Germinal center (tissue), 1 donor: ENCODE measurements around the gene SSBP4.
"Not testable (repeated sequence)": the region's sequence is repeated elsewhere in the genome, so short reads cannot be mapped to it uniquely, and the experiment has no call there.

Experiments used
- DNase-seq: peaks from one replicate; pipeline ENCODE4 v3.0.0; 2012; ENCODE audit warnings: mixed read lengths, low spot score

SSBP4 gene

DNA sequence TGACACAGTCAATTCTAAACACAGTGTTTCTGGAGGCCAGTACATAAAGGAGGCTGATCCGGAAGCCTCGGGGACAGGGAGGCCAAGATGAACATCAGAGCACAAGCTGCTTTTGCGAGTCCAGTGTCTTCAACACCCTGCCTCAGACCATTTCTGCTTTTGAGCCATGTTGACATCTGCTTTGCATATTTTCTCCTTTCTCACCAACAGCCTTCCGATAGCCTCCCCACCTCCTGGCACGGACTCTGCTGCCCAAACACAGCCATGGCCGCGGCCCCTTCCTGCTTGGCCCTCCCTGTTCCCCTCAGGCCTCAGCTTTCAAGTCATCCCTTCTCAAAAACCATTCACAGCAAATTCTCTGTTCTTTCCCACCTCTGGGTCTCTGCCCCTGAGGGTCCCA, 25.4 kb upstream of the SSBP4 start:
- no peak for DNase-seq

DNA sequence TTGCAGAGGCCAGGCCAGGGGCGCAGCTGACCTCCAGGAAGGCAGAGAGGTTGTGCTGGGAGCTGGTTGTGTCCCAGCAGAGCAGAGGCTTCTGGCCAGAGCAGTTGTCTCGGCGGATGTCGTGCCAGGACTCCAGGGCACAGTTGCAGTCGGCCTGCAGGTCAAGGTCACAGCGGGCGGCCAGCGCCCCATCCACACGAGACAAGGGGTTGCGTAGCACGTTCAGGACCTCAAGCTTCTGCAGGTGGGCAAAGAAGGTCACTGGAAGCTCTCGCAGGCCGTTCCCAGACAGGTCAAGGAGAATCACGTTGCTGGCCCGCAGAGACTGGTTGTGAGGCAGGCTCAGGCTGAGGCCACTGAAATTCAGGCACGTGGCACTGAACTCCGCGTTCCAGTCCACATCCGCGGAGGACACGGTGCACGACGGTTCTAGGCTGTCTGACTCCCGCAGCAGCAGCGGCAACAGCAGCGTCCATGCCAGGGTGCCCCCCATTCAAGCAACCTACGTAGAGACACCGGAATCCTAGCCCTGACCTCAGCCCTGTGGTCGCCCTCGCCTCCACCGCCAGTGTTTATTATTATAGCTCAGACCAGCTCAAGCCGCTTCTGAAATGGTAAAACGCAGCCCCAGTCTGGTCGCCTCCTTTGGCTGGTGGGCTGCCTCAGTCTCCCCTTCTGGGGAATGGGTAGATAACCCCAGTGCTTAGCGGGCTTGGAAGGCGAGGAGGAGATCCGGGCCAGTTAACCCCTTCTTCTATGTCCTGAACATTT, 22.5 kb upstream of the SSBP4 start:
- no peak for DNase-seq

DNA sequence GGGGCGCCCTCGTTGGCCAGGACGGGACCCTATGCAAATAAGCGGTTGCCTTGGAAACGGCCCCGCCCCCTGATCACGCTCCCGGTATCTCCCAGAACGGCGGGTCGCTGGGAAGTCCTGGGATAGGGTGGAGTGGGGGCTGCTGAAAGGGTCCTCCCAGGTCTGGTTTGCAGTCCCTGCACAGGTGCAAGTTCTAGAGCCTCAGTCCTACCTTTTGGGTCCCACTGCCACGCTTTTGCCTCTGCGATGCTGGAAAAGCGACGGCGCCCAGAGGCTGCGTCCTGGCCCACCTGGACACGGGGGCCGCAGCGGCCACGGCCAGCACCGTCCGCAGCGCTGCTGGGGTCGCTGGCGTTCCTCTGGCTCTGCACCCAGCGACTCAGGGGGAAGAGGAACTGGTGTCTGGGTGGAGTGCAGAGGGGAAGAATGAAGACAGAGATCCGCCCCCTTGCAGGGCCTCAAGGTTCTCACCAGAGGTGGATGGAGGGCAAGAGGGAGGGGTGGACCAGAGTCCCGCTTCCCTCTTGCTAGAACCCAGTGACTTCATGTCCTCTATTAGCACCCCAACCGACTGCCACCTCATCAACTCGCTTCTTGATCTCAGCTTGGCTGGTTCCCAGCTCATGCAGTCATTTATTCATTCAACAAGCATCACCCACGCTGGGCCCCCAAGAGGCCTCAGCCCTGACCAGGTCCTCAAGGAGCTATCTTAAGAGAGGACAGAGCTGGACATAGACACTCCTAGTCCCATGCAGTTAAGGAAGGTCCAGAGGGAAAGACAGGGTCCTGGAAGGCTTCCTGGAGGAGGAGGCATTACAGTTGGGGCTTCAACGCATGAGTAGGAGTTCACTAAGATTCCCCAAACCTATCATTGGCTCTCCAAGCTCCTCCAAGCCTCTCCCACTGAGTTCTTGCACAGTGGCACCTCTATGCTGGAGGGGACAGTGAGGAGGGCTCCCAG, 21.7 kb upstream of the SSBP4 start, which contains the start of gene LRRC25:
TSS of gene LRRC25 (minus strand) at position 381 of the 961 bp plus-strand sequence. CDS start 659 bp downstream, outside the sequence.
- peak; percentile 72 for DNase-seq

DNA sequence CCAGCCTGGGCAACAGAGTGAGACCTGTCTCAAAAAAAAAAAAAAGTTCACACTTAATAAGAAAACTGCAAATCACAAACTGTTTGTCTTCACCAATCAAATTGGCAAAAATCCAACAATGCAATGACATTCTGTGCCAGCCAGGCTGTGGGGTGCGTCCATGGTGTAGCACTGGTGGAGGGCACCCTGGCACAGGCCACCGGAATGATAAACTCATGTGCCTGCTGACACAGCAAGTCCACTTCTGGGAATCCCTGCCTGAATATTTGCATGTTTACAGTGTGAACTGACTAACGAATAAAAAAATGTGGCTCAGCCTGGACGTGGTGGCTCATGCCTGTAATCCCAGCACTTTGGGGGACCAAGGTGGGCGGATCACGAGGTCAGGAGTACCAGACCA, 20.2 kb upstream of the SSBP4 start:
- no peak for DNase-seq

DNA sequence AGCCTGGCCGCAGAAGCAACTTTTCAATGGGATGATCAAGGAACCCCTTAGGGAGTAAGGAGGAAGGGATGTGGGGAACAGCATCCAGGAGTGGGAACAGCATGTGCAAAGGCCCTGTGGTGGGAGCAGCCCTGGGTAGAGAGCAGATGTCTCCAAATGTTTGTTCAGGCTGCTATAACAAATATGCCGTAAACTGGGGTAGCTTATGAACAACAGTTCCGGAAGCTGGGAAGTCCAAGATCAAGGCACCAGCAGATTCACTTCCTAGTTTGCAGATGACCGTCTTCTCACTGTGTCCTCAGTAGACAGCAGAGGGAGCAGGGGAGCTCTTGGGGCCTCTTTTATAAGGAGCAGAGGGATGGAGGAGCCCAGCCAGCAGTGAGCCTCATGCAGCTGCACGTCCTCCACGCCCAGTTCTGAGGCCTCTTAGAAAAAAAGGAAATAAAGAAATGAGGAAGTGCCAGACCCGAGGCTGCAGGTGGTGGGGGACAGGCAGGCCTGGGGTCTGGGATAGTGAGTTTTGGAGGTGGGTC, 17.6 kb upstream of the SSBP4 start:
- DNase-seq: peak; percentile 74

DNA sequence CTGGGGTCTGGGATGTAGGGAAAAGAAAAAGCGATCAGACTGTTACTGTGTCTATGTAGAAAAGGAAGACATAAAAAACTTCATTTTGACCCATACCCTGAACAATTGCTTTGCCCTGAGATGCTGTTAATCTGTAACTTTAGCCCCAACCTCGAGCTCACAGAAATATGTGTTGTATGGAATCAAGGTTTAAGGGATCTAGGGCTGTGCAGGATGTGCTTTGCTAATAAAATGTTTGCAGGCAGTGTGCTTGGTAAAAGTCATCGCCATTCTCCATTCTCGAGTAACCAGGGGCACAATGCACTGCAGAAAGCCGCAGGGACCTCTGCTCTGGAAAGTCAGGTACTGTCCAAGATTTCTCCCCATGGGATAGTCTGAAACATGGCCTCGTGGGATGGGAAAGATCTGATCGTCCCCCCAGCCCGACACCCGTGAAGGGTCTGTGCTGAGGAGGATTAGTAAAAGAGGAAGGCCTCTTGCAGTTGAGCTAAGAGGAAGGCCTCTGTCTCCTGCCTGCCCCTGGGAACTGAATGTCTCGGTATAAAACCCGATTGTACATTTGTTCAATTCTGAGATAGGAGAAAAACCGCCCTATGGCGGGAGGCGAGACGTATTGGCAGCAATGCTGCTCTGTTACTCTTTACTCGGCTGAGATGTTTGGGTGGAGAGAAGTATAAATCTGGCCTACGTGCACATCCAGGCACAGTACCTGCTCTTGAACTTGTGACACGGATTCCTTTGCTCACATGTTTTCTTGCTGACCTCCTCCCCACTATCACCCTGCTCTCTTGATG, 16.5 kb upstream of the SSBP4 start:
- not testable (repeated sequence) for DNase-seq

DNA sequence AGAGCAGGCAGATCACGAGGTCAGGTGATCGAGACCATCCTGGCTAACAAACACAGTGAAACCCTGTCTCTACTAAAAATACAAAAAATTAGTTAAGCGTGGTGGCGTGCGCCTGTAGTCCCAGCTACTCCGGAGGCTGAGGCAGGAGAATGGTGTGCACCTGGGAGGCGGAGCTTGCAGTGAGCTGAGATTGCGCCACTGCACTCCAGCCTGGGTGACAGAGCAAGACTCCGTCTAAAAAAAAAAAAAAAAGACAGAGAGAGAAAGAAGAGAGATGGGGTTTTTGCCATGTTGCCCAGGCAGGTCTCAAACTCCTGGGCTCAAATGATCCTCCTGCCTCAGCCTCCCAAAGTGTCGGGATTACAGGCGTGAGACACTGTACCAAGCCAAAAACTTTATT, 13.4 kb upstream of the SSBP4 start:
- not testable (repeated sequence) for DNase-seq

DNA sequence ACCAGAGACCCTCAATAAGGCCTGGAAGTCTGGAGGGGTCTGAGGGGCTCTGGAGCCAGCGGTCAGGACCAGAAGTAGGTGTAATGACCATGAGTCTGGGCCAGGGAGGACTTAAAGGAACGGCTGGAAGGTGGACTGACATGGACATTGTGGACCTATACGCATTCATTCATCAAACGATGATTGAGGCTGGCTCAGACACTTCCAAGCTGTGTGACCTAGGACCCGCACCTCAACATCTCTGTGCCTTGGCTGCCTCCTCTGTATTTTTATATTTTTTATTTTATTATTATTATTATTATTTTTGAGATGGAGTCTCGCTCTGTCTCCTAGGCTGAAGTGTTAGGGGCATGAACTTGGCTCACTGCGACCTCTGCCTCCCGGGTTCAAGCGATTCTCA, 12.4 kb upstream of the SSBP4 start:
- no peak for DNase-seq

DNA sequence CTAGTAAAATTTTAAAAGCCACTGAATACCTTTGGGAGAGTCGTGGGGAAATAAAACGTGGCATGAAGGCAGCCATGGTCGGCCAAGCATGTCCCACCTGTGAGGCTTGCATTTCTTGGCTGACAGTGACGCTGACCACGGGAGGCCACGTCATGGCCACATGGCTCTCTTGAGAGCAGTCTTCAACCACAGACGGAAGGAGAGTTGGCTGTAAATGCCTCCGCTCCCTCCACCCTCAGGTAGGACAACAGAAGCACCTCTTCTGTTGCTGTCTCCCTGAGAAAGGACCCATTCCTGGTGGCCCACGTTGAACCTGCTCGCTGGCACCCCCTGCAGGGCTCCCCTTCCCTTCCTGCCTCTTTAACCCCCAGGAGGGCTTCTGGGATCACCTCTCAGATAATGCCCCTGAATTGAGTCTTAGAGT, 11.1 kb upstream of the SSBP4 start:
- DNase-seq: peak; percentile 64

DNA sequence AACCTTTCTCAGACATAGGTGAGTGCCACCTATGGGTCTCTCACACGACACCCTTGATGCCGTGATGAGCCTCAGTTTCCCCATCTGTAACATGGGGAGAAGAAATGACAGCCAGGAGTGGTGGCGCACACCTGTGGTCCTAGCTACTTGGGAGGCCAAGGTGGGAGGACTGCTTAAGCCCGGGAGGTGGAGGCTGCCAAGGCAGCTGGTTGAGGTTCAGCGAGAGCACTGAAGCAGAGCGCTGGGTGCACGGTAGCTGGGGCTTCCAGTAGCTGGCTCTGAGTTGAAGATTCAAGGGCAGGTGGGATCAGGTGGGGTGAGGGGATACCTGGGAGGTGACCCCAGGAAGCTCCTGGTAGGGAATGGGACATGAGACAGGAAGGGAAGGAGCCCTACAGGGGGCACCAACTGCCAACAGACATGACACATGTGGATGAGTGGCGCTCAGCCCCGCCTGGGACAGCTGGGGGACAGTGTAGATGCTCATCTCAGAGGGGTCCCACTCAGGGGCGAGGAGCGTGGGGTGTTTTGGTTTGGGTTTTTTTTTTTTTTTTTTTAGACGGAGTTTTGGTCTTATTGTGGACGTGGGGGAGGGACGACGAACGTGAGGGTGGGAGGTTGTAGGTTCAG, 6.5 kb upstream of the SSBP4 start:
- DNase-seq: no peak

DNA sequence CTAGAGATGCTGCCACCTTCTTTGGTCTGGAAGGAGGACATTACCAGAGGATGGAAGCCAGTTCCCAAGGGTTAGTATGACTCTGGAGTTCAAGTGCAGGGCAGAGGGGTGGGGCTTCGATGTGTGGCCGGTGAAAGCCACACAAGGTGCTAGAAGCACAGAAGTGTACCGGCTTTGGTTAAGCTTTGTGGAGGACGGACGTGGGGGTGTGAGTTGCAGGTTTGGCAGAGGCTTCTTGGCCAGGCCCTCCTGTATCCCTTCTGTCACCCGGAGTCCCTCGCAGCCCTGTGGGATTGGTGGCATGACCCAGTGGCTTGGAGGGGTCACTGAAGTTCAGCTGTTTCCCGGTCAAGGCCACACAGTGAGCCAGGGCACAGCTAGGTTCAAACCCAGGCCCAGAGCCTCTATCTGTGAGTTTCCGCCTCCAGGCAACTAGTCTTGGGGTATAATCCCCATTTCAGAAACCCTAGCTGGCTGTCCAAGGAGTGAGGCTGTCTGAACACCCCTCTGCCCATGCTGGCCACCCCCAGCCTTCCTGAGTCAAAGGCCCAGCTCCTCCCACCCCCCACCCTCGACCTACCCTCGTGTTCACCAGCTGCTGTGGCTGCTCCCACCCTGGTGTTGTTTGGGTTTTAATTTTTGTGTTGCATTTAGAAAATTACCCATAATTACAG, 4.6 kb upstream of the SSBP4 start:
- no peak for DNase-seq

DNA sequence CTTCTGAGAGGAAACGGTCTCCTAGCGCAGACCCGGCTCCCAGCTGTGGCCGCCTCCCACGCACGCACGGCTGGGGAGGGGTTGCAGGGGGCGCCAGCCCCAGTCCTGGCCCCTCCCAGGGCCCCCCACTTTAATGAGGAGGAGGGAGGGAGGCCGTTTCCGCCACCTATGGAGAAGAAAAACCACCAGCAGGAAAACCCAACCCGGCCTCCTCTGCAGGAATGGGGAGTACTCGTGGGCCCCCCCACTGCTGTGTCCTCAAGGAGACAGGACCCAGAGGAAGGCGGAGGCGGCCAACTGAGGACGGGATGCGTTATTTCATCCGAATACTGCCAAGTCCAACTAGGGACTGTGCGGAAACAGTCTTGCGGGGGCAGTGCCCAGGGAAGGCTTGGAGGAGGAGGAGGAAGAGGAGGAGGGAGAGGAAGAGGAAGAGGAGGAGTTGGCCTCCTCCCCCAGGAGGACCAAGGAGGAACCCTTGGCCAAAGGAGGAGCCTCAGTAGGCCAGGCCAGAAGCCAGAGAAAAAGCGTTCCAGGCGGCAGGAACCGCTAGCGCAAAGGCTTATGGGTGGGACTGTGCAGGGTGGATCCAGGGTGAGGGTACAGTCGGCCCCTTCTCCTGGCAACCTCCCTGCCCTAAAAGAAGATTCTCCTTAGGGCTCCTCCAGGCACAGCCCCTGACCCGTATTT, 3.9 kb upstream of the SSBP4 start:
- DNase-seq: no peak

DNA sequence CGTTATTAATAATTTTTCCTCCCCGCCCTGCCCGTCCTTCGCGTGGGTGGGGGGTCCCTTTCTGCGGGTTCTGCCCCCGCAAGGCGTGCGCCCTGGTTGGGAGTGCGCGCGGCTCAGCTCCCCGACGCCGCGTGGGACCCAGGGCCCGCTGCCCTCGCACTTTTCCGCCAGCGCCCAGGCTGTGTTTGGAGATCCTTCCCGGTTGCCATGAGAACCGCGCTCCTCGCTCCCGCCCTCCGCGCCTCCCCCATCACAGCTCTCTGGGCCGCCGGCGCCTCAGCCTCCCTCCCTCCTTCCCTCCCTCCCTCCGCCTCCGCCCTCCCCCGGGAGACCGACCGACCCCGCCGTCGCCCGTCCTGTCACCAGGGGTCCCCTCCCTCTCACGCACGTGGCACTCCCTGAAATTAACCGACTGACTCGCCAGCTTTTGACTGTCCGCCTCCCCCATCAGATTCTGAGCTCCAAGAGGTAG, 2.4 kb upstream of the SSBP4 start:
- DNase-seq: no peak

DNA sequence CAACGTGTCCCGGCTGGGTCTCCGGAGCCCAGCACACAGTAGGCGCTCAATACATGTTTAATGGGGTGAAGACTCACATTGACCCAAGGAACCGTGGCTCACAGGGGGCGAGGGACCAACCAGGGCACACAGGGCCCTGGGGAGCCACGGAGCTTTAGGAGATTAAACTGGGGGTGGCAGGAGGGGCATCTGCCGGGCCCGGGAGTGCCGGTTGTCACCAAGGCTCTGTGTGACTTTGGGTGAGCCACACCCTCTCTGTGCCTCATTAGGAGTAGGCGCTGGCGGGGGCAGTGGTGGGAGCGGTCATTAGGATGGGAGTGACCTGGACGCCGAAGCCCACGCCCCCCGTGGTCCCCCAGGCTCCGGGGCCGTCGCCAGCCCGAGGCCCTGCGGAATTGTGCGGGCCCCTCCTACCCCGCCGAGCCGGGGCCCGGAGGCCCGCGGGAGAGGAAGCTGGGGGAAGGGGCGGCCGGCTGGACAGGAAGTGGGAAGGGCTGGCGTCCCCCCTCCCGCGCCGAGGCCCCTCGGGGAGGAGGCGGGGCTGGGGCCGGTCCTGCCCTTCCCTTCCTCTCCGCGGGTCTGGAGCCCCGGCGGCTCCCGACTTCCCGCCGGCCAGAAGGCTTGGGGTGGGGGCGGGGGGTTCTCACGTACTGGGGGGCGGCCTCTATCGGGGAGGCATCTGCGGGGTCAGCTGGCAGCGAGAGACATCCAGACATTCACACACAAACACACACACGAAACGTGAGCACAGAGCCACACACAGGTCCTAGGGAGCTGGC, 1.8 kb upstream of the SSBP4 start:
- no peak for DNase-seq

DNA sequence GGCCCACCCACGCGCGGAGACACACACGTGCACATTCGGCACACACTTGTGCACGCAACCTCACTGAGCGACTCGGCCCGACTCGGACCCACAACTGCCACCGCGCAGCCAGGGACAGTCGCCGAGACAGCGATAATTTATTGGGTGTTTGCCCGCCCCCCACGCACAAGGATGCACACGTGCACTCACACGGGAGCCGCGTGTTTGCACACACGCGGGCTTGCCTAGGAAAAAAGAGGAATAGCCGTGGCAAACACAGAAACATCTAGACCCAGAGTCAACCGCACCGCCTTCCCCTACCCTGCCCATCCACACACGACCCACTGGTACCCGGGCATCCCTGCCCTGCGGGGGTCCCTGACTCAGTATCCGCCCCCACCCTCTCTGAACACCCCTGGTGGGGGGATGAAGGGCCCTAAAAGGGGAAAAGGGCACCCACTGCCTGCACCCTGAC, 1.1 kb upstream of the SSBP4 start:
- DNase-seq: no peak

DNA sequence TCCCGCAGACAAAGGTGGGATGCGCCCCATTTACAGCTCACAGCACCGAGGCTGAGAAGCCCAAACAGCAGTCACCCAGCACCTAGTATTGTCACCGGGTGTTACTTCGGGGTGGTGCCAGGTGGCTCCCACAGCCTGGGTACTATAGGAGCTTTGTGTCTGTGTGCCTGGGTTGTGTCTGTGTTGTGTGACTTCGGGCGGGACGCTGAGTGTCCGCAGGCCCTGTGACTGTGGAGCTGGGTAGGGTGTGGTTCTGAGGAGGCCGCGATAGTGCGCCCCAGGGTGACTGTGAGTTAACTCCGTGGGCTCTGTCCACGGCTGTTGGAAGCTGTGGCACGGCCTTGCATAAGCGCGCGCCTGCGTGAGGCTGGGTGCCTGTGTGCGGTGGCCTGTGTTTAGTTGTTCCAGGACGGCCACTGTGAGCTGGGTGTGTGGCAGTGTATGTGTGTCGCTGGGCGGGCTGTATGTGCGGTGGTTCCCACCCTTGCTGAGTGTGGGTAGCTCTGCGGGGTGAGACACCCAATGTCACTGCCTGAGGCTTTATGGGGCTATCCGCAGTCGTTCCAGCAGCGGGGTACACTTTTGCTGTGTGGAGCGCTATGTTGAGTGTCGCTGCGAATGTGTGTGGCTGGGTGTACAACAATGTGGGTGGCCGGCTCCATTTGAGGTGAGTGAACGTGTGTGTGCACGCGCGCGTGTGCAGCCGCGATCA, 559 bp upstream of the SSBP4 start:
- DNase-seq: no peak

DNA sequence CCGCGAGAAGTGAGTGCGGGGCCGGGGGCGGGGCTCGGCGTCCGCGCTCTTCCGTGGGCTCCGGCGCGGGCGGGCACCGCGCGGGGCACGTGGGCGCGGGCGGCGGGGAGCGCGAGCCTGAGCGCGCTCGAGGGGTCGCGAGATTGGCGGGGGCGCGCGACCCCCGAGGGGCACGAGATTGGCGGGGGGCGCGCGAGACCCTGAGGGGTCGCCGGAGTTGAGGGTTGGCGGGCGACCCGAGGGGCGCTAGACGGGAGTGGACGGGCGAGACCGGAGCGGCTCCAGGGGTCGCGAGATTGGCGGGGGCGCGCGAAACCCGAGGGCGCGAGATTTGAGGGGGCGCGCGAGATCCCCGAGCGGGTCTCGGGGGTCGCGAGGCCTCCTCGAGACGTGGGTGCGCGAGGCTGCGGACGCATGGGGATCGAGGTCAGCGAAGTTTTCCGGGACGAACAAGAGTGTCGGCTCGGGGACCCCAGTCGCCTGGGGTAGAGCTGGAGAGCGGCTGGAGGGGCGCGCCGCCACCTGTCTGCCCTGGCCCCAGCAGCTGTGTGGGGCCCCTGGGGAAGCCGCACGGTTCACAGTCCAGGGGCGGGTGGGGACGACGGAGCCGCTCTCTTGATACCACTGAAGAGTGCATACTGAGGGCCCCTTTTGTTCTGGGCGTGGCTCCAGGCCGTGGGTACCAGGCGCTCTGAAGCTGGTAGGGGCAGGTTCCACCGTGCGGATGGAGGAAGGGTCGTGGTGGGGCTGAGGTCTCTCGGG, 682 bp downstream of the SSBP4 start:
- DNase-seq: peak; percentile 72

DNA sequence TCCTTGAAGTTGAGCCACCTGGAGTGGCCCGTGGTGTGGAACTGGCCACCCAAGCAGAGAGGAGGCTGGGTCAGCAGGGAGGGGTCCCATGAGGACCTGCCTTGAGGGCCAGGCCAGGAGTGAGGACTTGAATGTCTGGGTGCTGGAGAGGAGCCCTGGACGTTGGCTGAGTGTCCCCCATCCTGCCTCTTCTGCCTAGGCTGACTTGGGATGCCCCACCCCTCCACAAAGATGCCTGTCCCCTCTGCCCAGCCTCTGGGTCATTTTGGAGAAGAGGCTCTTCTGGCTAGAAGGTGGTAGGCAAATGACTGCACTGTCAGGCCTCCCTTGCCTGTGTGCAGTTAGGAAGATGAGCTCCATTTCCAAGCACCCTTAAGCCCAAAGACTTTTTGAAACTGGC, 1.7 kb downstream of the SSBP4 start:
- no peak for DNase-seq
